ENCODE results near the gene PTGER1.
A peak's percentile ranks its signal among the peaks of the same experiment; 100 is the strongest.
"Not testable (repeated sequence)": the region's sequence is repeated elsewhere in the genome, so short reads cannot be mapped to it uniquely, and the experiment has no call there.

Gene PTGER1

GRCh38 chr19:14475251-14476073, at the start of gene PTGER1:
Gene PTGER1 (minus strand): TSS chr19:14475354. CDS start chr19:14474320, 1,034 bp downstream.
- DNase-seq (ENCODE audit: low read depth in 2 of 2): peak in 1 of 2 donors; percentile 39

- DNase-seq (ENCODE audit: low read depth in 2 of 2): no peak
Measured at GRCh38 chr19:14520543-14520942, 45.4 kb upstream of the PTGER1 start.

- no peak for DNase-seq (ENCODE audit: low read depth in 2 of 2)
Measured at GRCh38 chr19:14519860-14520407, 44.8 kb upstream of the PTGER1 start.

GRCh38 chr19:14519245-14519859, 44.2 kb upstream of the PTGER1 start:
- DNase-seq (ENCODE audit: low read depth in 2 of 2): no peak

GRCh38 chr19:14517840-14518505, 42.8 kb upstream of the PTGER1 start, which contains the start of gene DNAJB1:
Gene DNAJB1 (minus strand): TSS chr19:14518397. CDS start chr19:14518349, 48 bp downstream.
- peak; percentile 51 to 64 for DNase-seq (ENCODE audit: low read depth in 2 of 2)

- DNase-seq (ENCODE audit: low read depth in 2 of 2): no peak
Measured at GRCh38 chr19:14517446-14517839, 42.3 kb upstream of the PTGER1 start.

GRCh38 chr19:14516746-14517438, 41.7 kb upstream of the PTGER1 start:
- no peak for DNase-seq (ENCODE audit: low read depth in 2 of 2)

GRCh38 chr19:14516048-14516534, 40.9 kb upstream of the PTGER1 start:
- DNase-seq (ENCODE audit: low read depth in 2 of 2): no peak

- no peak for DNase-seq (ENCODE audit: low read depth in 2 of 2)
Measured at GRCh38 chr19:14515501-14516047, 40.4 kb upstream of the PTGER1 start.

- DNase-seq (ENCODE audit: low read depth in 2 of 2): no peak
Measured at GRCh38 chr19:14514215-14514863, 39.2 kb upstream of the PTGER1 start.

GRCh38 chr19:14512406-14512961, 37.3 kb upstream of the PTGER1 start:
- no peak for DNase-seq (ENCODE audit: low read depth in 2 of 2)

GRCh38 chr19:14511229-14511593, 36.1 kb upstream of the PTGER1 start:
- no peak for DNase-seq (ENCODE audit: low read depth in 2 of 2)

- DNase-seq (ENCODE audit: low read depth in 2 of 2): no peak
Measured at GRCh38 chr19:14510311-14511228, 35.4 kb upstream of the PTGER1 start.

- no peak for DNase-seq (ENCODE audit: low read depth in 2 of 2)
Measured at GRCh38 chr19:14507704-14508542, 32.8 kb upstream of the PTGER1 start.

GRCh38 chr19:14505488-14506239, 30.5 kb upstream of the PTGER1 start:
- peak; percentile 63 to 79 for DNase-seq (ENCODE audit: low read depth in 2 of 2)

- not testable (repeated sequence) for DNase-seq (ENCODE audit: low read depth in 2 of 2)
Measured at GRCh38 chr19:14504575-14504974, 29.4 kb upstream of the PTGER1 start.

- no peak for DNase-seq (ENCODE audit: low read depth in 2 of 2)
Measured at GRCh38 chr19:14503285-14503684, 28.1 kb upstream of the PTGER1 start.

Measured in stimulated activated CD4-positive, alpha-beta T cell treated with anti-CD3 and anti-CD28 coated beads, Interleukin-4, amount 100 ng/mL, for 48 hours (primary cell).